Measurements from ENCODE around the gene ART5.
"Not testable (repeated sequence)": the region's sequence is repeated elsewhere in the genome, so short reads cannot be mapped to it uniquely, and the experiment has no call there.

The ART5 gene

GRCh38 chr11:3641701-3642070 lies at the start of gene ART5:
Gene ART5 (minus strand): TSS chr11:3641992. CDS start chr11:3641862, 130 bp downstream.
- DNase-seq = no peak

DNA sequence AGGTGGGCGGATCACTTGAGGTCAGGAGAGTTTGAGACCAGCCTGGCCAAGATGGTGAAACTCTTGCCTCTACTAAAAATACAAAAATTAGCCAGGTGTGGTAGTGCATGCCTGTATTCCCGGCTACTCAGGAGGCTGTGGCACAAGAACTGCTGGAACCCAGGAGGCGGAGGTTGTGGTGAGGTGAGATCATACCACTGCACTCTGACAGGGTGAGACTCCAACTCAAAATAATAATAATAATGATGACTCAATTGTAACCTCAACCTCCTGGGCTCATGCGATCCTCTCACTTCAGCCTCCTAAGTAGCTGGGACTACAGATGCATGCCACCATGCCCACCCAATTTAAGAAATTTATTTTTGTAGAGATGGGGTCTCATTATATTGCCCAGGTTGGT lies 45.0 kb upstream of the ART5 start:
- DNase-seq = no peak

DNA sequence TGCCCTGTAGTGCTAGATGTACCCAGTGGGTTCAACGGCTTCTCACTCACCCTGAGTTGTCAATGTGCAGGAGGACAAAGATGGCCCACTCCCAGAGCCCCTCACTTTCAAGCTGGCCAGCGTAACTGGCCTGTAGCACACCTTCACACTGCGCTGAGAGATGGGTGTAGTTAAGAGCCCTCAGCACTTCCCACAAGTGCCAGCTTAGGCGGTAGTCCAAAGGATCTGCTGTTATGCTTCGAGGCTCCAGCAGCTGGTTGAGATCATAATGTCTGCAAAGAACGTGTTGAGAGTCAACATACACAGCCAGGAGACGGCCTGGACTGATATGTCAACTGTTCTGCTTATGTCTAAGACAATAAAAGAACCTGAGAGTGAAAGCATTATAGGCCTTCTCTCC lies 44.1 kb upstream of the ART5 start:
- no peak for DNase-seq

DNA sequence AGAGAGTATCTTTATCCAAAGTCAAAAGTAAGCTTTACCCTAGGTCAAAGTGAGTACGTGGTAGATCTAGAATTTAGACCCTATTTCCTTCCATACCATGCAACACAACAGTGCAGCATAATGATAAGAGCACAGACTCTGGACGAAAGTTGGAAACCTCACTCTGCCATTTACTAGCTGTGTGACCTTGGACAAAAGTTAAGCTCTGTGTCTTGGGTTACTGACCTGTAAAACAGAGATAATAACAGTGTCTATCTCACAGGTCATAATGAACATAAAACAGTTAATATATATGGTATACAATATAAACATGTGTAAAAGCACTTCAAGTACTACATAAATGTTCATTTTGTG lies 43.0 kb upstream of the ART5 start:
- no peak for DNase-seq

DNA sequence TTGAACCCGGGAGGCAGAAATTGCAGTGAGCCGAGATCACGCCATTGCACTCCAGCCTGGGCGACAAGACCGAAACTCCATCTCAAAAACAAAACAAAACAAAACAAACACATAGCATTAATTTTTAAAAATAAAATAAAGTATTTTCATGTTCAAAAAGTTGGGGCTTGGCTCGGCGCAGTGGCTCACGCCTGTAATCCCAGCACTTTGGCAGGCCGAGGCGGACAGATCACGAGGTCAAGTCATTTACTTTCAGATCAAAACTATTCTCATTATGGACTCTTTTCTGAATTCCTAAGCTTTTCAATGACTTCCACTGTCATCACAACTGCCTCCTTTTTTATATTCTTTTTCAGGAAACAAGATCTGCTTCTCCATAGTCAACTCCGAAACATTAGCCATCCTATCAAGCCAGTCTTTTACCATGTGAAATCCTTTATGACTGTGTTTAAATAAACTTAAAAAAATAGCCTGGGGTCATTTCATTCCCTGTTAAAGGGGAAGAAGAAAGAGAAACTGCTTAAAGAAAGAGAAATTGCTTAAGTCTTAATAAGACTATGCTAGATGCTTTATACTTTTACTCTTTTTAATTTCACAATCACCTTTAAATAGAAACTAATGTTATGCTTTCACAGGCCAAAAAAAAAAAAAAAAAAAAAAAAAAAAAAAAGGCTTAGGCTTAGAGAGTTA lies 42.5 kb upstream of the ART5 start:
- no peak for DNase-seq

GRCh38 chr11:3683039-3683438 lies 41.2 kb upstream of the ART5 start:
- DNase-seq = no peak

GRCh38 chr11:3679077-3679476 lies 37.3 kb upstream of the ART5 start:
- DNase-seq = no peak

DNA sequence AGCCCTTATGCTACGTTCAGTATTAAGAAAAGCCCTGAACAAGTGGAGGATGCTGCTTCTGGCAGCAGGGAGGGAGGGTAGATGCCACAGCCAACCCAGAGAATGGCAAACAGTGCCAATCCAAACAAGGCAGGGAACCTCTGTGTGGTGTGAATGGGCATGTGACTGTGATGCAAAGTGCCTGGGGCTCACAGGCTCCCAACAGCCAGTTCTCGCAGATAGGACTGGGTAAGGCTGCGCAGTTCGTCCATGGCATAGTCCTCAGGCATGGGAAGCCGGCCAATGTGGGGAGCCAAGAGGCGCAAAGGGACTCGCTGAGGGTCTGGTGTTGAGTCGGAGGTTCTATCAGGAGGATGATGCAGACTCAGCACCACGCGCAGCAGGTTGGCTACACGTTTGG lies 34.2 kb upstream of the ART5 start:
- DNase-seq = no peak

DNA sequence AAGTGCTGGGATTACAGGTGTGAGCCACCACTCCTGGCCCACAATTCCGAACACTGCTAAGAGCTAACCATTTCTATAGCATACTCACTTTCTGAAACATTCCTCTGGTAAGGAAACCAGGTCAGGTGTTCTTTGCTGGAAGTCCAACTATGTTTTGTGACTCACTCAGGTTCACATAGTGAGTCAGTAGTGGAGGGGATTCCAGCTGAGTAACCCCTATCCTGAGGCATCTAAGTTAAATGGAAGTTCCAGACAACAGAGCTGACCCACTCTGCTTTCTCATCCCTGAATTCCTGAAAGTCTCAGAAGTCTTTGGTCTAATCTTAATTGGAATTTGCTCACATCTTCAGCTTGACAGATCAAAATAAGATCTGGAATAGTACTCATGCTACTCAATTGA lies 32.4 kb upstream of the ART5 start:
- DNase-seq = no peak

DNA sequence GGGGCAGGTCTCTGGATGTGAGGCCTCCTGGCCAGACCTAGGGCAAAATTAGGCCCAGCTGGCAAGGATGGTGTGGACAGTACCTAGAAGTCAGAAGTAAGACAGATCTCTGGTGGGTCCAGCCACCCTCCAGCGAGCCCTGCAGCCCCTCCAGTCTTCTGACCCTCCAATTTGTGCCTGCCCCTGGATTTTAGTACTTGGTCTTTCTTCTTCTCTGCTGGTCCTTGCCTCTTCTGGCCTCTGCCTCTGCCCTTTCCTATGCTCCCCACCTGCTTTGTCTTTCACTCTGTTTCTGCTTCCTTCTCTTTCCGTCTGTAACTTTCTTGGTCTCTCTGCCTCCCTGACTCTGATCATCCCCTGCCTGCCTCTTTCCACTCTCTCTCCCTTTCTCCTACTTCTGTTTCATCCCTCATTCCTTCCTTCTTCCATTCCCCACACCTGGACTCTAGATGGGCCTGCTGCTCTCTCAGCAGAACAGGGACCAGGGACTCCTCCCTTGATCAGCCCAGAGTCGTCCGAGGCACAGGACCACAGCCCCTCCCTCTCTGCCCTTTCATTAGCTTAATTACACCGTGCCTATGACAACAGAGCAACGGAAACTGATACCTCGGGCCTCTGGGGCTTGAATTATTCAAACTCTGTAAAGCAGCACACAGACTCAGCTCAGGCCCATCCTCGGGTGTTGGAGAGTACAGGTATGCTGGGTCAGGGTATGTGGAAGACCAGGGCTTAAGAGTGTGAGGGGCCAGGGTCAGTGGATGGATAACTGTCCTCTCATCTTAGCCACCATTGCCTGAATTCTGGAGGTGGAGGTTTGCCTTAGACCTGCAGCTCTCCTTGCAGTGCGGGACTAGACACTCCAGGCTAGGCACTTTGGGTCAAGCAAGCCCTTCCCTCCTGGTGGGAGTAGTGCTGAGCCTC lies 29.8 kb upstream of the ART5 start, which contains the start of gene CHRNA10:
TSS of gene CHRNA10 (minus strand) at position 51 of the 921 bp plus-strand sequence. CDS start 72 bp downstream, outside the sequence.
- DNase-seq = no peak

GRCh38 chr11:3669742-3670183 lies 28.0 kb upstream of the ART5 start:
- no peak for DNase-seq

- no peak for DNase-seq
Observed at GRCh38 chr11:3669128-3669527, 27.3 kb upstream of the ART5 start.

GRCh38 chr11:3667149-3668035 lies 25.6 kb upstream of the ART5 start:
- no peak for DNase-seq

GRCh38 chr11:3666023-3666530 lies 24.3 kb upstream of the ART5 start:
- no peak for DNase-seq

DNA sequence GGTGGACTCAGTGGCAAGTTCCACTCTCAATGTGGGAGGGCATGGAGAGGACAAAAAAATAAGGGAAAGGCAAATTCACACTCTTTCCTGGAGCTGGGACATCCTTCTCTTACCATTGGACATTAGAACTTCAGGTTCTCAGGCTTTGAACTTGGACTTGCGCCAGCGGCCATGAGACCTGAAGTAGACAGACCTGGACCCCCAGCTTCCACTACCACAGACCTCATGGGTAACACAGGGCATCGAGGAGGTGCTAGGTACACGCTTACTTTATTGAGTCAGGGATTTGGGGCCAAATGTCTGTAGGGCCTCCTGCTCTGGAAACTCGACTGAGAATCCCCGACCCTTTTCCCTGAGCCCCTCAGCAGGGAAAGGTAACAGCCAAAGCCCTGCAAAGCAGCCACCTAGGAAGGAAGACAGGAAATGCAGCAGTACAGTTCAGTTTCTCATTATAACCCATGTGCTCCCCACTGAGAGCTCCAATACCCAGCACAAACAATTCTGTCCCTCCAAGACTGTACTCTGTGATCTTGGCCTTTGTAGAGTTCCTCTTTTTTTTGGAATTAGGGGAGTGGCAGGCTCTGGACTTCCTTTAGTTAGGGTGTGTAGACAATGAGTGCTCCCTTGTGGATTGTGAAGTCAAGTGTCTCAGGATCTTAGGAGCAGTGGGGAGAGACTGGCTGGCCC lies 23.7 kb upstream of the ART5 start:
- DNase-seq = no peak

DNA sequence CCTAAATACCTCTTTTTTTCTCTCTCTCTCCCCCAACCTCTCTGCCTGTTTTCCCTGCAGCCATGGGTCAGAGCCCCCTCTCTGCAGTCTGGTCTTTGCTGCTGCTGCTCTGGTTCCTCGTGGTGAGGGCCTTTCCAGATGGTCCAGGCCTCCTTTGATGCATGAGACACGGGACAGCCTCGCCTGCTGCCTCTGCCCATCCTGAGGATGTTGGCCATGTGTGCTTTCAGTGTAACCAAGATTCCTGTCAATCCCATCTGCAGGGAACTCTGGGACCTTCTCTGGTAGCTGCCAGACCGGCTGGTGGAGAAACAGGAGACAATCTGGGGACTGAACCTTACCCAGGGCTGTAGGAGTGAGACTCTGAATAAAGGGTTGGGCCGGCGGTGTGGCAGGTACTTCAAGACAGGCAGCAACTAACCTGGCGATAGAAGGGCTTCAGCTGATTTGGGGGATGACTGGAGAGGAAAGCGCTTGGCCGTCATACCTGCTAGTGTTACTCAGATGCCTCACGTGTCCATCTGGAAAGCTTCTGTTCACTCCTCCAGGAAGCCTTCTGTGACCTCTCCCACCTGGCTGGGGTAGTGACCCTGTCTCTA lies 22.3 kb upstream of the ART5 start:
- no peak for DNase-seq

- DNase-seq = no peak
Observed at GRCh38 chr11:3662856-3663255, 21.1 kb upstream of the ART5 start.

DNA sequence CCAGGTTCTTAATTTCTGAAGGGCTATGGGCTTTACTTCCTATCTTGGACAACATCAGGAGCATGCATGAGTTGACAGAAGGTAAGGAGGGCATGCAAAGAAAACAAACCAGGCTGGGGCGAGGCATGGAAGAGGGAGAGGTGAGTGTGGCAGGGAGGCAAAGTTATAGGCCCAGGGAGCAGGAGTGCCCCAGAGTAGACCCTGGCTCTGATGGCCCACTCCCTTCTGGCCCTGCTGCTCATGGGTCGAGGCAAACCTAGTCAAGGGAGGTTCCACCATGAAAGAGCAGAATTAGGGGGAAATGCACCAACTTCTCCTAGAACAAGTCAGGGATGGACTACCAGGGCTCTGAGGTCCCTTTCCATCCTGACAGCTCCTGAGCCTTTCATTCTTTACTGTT lies 19.2 kb upstream of the ART5 start:
- no peak for DNase-seq

DNA sequence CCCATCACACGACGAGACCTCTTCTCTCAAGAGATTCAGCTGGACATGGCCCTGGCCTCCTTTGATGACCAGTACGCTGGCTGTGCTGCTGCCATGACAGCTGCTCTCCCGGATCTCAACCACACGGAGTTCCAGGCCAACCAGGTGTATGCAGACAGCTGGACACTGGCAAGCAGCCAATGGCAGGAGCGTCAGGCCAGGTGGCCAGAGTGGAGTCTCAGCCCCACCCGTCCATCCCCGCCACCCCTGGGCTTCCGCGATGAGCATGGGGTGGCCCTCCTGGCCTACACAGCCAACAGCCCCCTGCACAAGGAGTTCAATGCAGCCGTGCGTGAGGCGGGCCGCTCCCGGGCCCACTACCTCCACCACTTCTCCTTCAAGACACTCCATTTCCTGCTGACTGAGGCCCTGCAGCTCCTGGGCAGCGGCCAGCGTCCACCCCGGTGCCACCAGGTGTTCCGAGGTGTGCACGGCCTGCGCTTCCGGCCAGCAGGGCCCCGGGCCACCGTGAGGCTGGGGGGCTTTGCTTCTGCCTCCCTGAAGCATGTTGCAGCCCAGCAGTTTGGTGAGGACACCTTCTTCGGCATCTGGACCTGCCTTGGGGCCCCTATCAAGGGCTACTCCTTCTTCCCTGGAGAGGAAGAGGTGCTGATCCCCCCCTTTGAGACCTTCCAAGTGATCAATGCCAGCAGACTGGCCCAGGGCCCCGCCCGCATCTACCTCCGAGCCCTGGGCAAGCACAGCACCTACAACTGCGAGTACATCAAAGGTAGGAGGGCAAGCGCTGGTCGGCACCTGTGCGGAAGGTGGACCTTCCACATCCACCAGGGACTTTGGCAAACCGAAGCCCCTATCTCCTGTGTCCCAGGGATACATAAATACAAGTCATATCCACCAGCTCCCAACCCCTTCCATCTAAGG lies 18.1 kb upstream of the ART5 start:
- no peak for DNase-seq

DNA sequence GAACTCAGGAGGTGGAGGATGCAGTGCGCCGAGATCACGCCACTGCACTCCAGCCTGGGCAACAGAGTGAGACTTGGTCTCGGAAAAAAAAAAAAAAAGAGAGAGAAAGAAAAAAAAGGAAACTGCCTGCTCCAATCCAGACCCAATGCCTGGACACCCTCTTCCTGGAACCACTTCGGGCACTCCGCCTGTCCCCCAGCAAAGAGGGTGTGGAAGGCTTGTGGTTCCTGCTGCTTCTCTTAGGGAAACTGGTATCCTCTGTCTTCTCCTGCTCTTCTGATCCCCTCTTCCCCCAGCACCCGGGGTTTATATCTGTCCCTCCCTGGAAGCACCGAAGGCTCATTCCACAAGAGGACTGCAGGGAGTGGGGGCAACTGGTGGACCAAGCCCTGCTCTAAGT lies 16.5 kb upstream of the ART5 start:
- DNase-seq = no peak

- not testable (repeated sequence) for DNase-seq
Observed at GRCh38 chr11:3657331-3657730, 15.5 kb upstream of the ART5 start.
